HepG2 (cell line): ENCODE results near the gene MYL6. TPM values are rescaled to one million over a fixed set of nuclear protein-coding genes. Genes with fewer than 3 reads are reported as not detected.

Experiments
- FOXC1 ChIP-seq: sonication (generic); formaldehyde crosslinking; IDR thresholded peaks from 2 replicates; pipeline ENCODE4 v1.8.0; 2022; ENCODE audit warnings: mild to moderate bottlenecking, missing genetic modification reagents, borderline replicate concordance
- FOXK2 ChIP-seq: fragments of 450-650 bp; IDR thresholded peaks from 2 replicates; pipeline ENCODE4 v1.6.1; 2016
- HNRNPL ChIP-seq: fragments of 200-400 bp; formaldehyde crosslinking; IDR thresholded peaks from 2 replicates; pipeline ENCODE4 v1.6.1; 2017; ENCODE audit warnings: mild to moderate bottlenecking, low read depth, low read length
- HNRNPUL1 ChIP-seq: fragments of 200-400 bp; formaldehyde crosslinking; IDR thresholded peaks from 2 replicates; pipeline ENCODE4 v1.6.1; 2017; ENCODE audit warnings: low read depth, mild to moderate bottlenecking, low read length, moderate library complexity
- KDM4B ChIP-seq: sonication (generic); formaldehyde crosslinking; IDR thresholded peaks from 2 replicates; pipeline ENCODE4 v1.4.0; 2020; ENCODE audit warnings: missing genetic modification reagents
- KLF6 ChIP-seq: IDR thresholded peaks from 2 replicates; pipeline ENCODE4 v1.8.0; 2016; ENCODE audit warnings: missing biosample characterization, missing genetic modification reagents
- MATR3 ChIP-seq: sonication (generic); formaldehyde crosslinking; IDR thresholded peaks from 2 replicates; pipeline ENCODE4 v1.4.0; 2020; ENCODE audit warnings: missing genetic modification reagents
- MYC ChIP-seq: sonication (generic); formaldehyde crosslinking; IDR thresholded peaks from 2 replicates; pipeline ENCODE4 v1.9.0; 2021; ENCODE audit warnings: missing genetic modification reagents, borderline replicate concordance
- NFYB ChIP-seq: sonication (generic); formaldehyde crosslinking; IDR thresholded peaks from 2 replicates; pipeline ENCODE4 v1.4.0; 2020; ENCODE audit warnings: missing genetic modification reagents
- ONECUT2 ChIP-seq: sonication (generic); formaldehyde crosslinking; IDR thresholded peaks from 2 replicates; pipeline ENCODE4 v1.4.0; 2020; ENCODE audit warnings: missing genetic modification reagents
- PHB2 ChIP-seq: fragments of 450-650 bp; IDR thresholded peaks from 2 replicates; pipeline ENCODE4 v1.6.1; 2018; ENCODE audit not compliant: partially characterized antibody
- POLR2G ChIP-seq: fragments of 200-400 bp; formaldehyde crosslinking; IDR thresholded peaks from 2 replicates; pipeline ENCODE4 v1.6.1; 2018; ENCODE audit warnings: mild to moderate bottlenecking, low read depth, low read length, moderate library complexity
- RBM22 ChIP-seq: fragments of 200-400 bp; formaldehyde crosslinking; optimal IDR thresholded peaks from 2 replicates; pipeline ENCODE3; 2017; ENCODE audit warnings: mild to moderate bottlenecking, low read length, moderate library complexity
- SNAPC2 ChIP-seq: sonication (generic); formaldehyde crosslinking; IDR thresholded peaks from 2 replicates; pipeline ENCODE4 v1.8.1; 2022; ENCODE audit warnings: mild to moderate bottlenecking, missing genetic modification reagents
- SP2 ChIP-seq: sonication (generic); formaldehyde crosslinking; IDR thresholded peaks from 2 replicates; pipeline ENCODE4 v1.5.1; 2020; ENCODE audit warnings: mild to moderate bottlenecking, missing genetic modification reagents
- ZFP82 ChIP-seq: sonication (generic); formaldehyde crosslinking; IDR thresholded peaks from 2 replicates; pipeline ENCODE4 v1.5.1; 2020; ENCODE audit warnings: mild to moderate bottlenecking, missing genetic modification reagents, borderline replicate concordance
- ZNF180 ChIP-seq: sonication (generic); formaldehyde crosslinking; IDR thresholded peaks from 2 replicates; pipeline ENCODE4 v1.4.0; 2020; ENCODE audit warnings: low read depth, missing genetic modification reagents, borderline replicate concordance
- ZNF230 ChIP-seq: sonication (generic); formaldehyde crosslinking; IDR thresholded peaks from 2 replicates; pipeline ENCODE4 v1.4.0; 2020; ENCODE audit warnings: mild to moderate bottlenecking, missing genetic modification reagents
- ZNF260 ChIP-seq: sonication (generic); formaldehyde crosslinking; IDR thresholded peaks from 2 replicates; pipeline ENCODE4 v1.4.0; 2020; ENCODE audit warnings: missing genetic modification reagents, low read depth, mild to moderate bottlenecking, borderline replicate concordance
- ZNF883 ChIP-seq: sonication (generic); formaldehyde crosslinking; IDR thresholded peaks from 2 replicates; pipeline ENCODE4 v1.5.1; 2020; ENCODE audit warnings: mild to moderate bottlenecking, missing genetic modification reagents; ENCODE audit errors: not compliant biosample characterization
- polyA plus RNA-seq, 8 experiments: library from polyadenylated mRNA; depleted of rRNA in 3 of 8; stranded (reverse) in 7 of 8; unstranded in 1 of 8; fragments of >200 nt; fragmentation: Illumina TruSeq in 4 of 8; extraction: Trizol in 4 of 8; gene quantifications; 2 replicates each; pipeline versions ENCODE4 v1.2.1 to v1.2.3, GENCODE V29; 2011 to 2016; ENCODE audit warnings: low read depth in 4 of 8, missing spikeins in 1 of 8, mixed read lengths in 1 of 8; ENCODE audit not compliant: insufficient read depth in 1 of 8
- total RNA-seq, 5 experiments: library from RNA; depleted of rRNA; stranded (reverse); fragments of >200 nt; fragmentation: Illumina TruSeq; extraction: Trizol; gene quantifications; 2 replicates each; pipeline ENCODE4 v1.2.3, GENCODE V29; 2016; ENCODE audit warnings: low read depth in 1 of 5
- TF ChIP-seq, protein P1 (sequence below): IDR thresholded peaks from 2 replicates; pipeline ENCODE4 v1.6.1; 2016; ENCODE audit warnings: low read depth, control low read depth
- TF ChIP-seq, protein P2 (sequence below): sonication (generic); formaldehyde crosslinking; IDR thresholded peaks from 2 replicates; pipeline ENCODE4 v1.4.0; 2020; ENCODE audit warnings: missing genetic modification reagents
- TF ChIP-seq, protein P3 (sequence below): sonication (generic); formaldehyde crosslinking; IDR thresholded peaks from 2 replicates; pipeline ENCODE4 v1.4.0; 2020; ENCODE audit warnings: missing genetic modification reagents, borderline replicate concordance

The MYL6 gene
- total and polyA plus RNA-seq, 2 of the 13 experiments (the other 11 are each of a cell fraction or from before 2014, with no cell fraction given): 1,127 to 1,192 TPM

DNA sequence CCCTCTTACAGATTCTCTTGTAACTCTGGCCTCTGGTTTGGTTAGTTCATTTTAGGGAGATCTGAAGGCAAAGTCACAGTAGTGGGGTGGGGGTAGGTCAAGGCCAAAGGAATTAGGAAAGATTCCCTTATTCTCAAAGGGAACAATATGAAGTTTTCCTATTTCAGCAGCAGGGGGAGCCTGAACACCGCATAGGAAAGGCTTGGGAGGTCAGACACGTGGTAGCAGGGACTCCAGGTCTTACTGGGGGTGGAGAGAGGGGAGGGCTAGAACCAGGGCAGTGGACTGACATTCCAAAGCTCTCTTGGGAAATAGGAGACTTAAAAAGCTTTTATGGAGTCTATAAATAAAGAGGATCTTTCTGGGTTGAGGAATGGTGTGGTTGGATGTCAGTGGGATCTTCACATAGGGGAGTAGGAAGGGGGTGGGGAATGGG is 38.8 kb upstream of the MYL6 start (continued):
- TF ChIP-seq, protein P1, sequence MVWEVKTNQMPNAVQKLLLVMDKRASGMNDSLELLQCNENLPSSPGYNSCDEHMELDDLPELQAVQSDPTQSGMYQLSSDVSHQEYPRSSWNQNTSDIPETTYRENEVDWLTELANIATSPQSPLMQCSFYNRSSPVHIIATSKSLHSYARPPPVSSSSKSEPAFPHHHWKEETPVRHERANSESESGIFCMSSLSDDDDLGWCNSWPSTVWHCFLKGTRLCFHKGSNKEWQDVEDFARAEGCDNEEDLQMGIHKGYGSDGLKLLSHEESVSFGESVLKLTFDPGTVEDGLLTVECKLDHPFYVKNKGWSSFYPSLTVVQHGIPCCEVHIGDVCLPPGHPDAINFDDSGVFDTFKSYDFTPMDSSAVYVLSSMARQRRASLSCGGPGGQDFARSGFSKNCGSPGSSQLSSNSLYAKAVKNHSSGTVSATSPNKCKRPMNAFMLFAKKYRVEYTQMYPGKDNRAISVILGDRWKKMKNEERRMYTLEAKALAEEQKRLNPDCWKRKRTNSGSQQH (CRISPR knock-in tag): no peak
- TF ChIP-seq ZNF260: no peak
- no peak for TF ChIP-seq ZFP82 (CRISPR knock-in tag)
- TF ChIP-seq ZNF883 (CRISPR knock-in tag): no peak
- no peak for TF ChIP-seq HNRNPUL1
- TF ChIP-seq ONECUT2 (CRISPR knock-in tag): no peak
- TF ChIP-seq RBM22: no peak
- no peak for TF ChIP-seq KLF6 (CRISPR knock-in tag)
- no peak for TF ChIP-seq NFYB (CRISPR knock-in tag)
- TF ChIP-seq POLR2G: no peak
- no peak for TF ChIP-seq SNAPC2 (CRISPR knock-in tag)
- no peak for TF ChIP-seq KDM4B
- no peak for TF ChIP-seq HNRNPL
- no peak for TF ChIP-seq PHB2
- TF ChIP-seq MATR3 (CRISPR knock-in tag): no peak
- no peak for TF ChIP-seq ZNF180 (CRISPR knock-in tag)
- TF ChIP-seq FOXK2: no peak
- TF ChIP-seq, protein P2, sequence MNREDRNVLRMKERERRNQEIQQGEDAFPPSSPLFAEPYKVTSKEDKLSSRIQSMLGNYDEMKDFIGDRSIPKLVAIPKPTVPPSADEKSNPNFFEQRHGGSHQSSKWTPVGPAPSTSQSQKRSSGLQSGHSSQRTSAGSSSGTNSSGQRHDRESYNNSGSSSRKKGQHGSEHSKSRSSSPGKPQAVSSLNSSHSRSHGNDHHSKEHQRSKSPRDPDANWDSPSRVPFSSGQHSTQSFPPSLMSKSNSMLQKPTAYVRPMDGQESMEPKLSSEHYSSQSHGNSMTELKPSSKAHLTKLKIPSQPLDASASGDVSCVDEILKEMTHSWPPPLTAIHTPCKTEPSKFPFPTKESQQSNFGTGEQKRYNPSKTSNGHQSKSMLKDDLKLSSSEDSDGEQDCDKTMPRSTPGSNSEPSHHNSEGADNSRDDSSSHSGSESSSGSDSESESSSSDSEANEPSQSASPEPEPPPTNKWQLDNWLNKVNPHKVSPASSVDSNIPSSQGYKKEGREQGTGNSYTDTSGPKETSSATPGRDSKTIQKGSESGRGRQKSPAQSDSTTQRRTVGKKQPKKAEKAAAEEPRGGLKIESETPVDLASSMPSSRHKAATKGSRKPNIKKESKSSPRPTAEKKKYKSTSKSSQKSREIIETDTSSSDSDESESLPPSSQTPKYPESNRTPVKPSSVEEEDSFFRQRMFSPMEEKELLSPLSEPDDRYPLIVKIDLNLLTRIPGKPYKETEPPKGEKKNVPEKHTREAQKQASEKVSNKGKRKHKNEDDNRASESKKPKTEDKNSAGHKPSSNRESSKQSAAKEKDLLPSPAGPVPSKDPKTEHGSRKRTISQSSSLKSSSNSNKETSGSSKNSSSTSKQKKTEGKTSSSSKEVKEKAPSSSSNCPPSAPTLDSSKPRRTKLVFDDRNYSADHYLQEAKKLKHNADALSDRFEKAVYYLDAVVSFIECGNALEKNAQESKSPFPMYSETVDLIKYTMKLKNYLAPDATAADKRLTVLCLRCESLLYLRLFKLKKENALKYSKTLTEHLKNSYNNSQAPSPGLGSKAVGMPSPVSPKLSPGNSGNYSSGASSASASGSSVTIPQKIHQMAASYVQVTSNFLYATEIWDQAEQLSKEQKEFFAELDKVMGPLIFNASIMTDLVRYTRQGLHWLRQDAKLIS (CRISPR knock-in tag): no peak
- TF ChIP-seq, protein P3, sequence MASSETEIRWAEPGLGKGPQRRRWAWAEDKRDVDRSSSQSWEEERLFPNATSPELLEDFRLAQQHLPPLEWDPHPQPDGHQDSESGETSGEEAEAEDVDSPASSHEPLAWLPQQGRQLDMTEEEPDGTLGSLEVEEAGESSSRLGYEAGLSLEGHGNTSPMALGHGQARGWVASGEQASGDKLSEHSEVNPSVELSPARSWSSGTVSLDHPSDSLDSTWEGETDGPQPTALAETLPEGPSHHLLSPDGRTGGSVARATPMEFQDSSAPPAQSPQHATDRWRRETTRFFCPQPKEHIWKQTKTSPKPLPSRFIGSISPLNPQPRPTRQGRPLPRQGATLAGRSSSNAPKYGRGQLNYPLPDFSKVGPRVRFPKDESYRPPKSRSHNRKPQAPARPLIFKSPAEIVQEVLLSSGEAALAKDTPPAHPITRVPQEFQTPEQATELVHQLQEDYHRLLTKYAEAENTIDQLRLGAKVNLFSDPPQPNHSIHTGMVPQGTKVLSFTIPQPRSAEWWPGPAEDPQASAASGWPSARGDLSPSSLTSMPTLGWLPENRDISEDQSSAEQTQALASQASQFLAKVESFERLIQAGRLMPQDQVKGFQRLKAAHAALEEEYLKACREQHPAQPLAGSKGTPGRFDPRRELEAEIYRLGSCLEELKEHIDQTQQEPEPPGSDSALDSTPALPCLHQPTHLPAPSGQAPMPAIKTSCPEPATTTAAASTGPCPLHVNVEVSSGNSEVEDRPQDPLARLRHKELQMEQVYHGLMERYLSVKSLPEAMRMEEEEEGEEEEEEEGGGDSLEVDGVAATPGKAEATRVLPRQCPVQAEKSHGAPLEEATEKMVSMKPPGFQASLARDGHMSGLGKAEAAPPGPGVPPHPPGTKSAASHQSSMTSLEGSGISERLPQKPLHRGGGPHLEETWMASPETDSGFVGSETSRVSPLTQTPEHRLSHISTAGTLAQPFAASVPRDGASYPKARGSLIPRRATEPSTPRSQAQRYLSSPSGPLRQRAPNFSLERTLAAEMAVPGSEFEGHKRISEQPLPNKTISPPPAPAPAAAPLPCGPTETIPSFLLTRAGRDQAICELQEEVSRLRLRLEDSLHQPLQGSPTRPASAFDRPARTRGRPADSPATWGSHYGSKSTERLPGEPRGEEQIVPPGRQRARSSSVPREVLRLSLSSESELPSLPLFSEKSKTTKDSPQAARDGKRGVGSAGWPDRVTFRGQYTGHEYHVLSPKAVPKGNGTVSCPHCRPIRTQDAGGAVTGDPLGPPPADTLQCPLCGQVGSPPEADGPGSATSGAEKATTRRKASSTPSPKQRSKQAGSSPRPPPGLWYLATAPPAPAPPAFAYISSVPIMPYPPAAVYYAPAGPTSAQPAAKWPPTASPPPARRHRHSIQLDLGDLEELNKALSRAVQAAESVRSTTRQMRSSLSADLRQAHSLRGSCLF: no peak
- no peak for TF ChIP-seq FOXC1
- peak; percentile 93 for TF ChIP-seq MYC
- no peak for TF ChIP-seq ZNF230
- TF ChIP-seq SP2: no peak
